IMR-90 (cell line): Measurements from ENCODE around the gene CTAGE9. TPM values are rescaled to one million over a fixed set of nuclear protein-coding genes. Genes with fewer than 3 reads are reported as not detected.

Experiments used
- ATAC-seq: fragments of 200-7000 bp; cut with Tn5 transposase; 2 replicates; pipeline ENCODE4 v1.9.1; 2020; ENCODE audit warnings: low read depth, mild to moderate bottlenecking, moderate library complexity
- BruUV-seq: library from RNA; stranded (reverse); fragments of 400-500 nt; replicated peaks from 2 replicates; lab custom pipeline; 2021; lab: Mats Ljungman, UMichigan
- CTCF ChIA-PET: fragments of 300-600 bp; formaldehyde crosslinking; extraction: SDS; loops from one replicate; lab custom pipeline; 2021; ENCODE audit warnings: antibody characterized with exemption; lab: Yijun Ruan, JAX
- POLR2A ChIA-PET: fragments of 300-600 bp; sonication (Branson Sonifier 250); formaldehyde crosslinking; loops from one replicate; lab custom pipeline; 2022; ENCODE audit warnings: antibody characterized with exemption; ENCODE audit not compliant: unreplicated experiment; lab: Charles Lee
- DNase-seq: peaks from one replicate; pipeline ENCODE4 v3.0.0; 2013
- H2AFZ ChIP-seq: replicated peaks from 2 replicates; pipeline ENCODE3; 2013; ENCODE audit warnings: low read length, mild to moderate bottlenecking; ENCODE audit not compliant: poor library complexity
- H2AK5ac ChIP-seq: 2 replicates; pipeline ENCODE4 v1.6.1; 2013; ENCODE audit warnings: low read depth, low read length, inconsistent platforms
- H2AK9ac ChIP-seq: replicated peaks from 2 replicates; pipeline ENCODE3; 2013; ENCODE audit warnings: mild to moderate bottlenecking, low read depth, low read length, moderate library complexity; ENCODE audit not compliant: poor library complexity
- H2BK120ac ChIP-seq: 2 replicates; pipeline ENCODE4 v1.6.1; 2013; ENCODE audit warnings: low read depth, low read length, inconsistent platforms
- H2BK15ac ChIP-seq: 3 replicates; pipeline ENCODE4 v1.6.1; 2013; ENCODE audit warnings: low read depth, low read length, inconsistent platforms
- H2BK20ac ChIP-seq: 2 replicates; pipeline ENCODE4 v1.6.1; 2013; ENCODE audit warnings: low read depth, mild to moderate bottlenecking, inconsistent platforms, low read length, moderate library complexity
- H2BK5ac ChIP-seq: 2 replicates; pipeline ENCODE4 v1.6.1; 2013; ENCODE audit warnings: mild to moderate bottlenecking, low read depth, low read length, inconsistent platforms; ENCODE audit not compliant: poor library complexity, severe bottlenecking
- H3K14ac ChIP-seq: replicated peaks from 2 replicates; pipeline ENCODE4 v1.6.1; 2013; ENCODE audit warnings: low read depth, low read length, inconsistent platforms
- H3K18ac ChIP-seq: 2 replicates; pipeline ENCODE4 v1.6.1; 2013; ENCODE audit warnings: low read depth, low read length, control low read depth
- H3K23ac ChIP-seq: 2 replicates; pipeline ENCODE4 v1.6.1; 2013; ENCODE audit warnings: low read depth, low read length, inconsistent platforms
- H3K27ac ChIP-seq: 2 replicates; pipeline ENCODE4 v1.5.1; 2013; ENCODE audit warnings: mild to moderate bottlenecking, control low read depth, low read length; ENCODE audit not compliant: insufficient read depth
- H3K27me3 ChIP-seq: 2 replicates; pipeline ENCODE4 v1.6.1; 2013; ENCODE audit warnings: low read length; ENCODE audit not compliant: control insufficient read depth, insufficient read depth
- H3K36me3 ChIP-seq: 2 replicates; pipeline ENCODE4 v1.6.1; 2013; ENCODE audit warnings: low read length, mixed read lengths; ENCODE audit not compliant: control insufficient read depth, insufficient read depth
- H3K4ac ChIP-seq: 2 replicates; pipeline ENCODE4 v1.6.1; 2013; ENCODE audit warnings: low read depth, low read length, inconsistent platforms
- H3K4me1 ChIP-seq: 2 replicates; pipeline ENCODE4 v1.6.1; 2013; ENCODE audit warnings: low read length, mixed read lengths; ENCODE audit not compliant: control insufficient read depth, insufficient read depth
- H3K4me2 ChIP-seq: 2 replicates; pipeline ENCODE4 v1.6.1; 2013; ENCODE audit warnings: low read depth, mild to moderate bottlenecking, control low read depth, low read length, moderate library complexity
- H3K4me3 ChIP-seq: 2 replicates; pipeline ENCODE4 v1.5.1; 2013; ENCODE audit warnings: low read depth, mild to moderate bottlenecking, control low read depth, low read length, moderate library complexity; ENCODE audit not compliant: insufficient read depth
- H3K56ac ChIP-seq: 2 replicates; pipeline ENCODE4 v1.6.1; 2013; ENCODE audit warnings: low read length, inconsistent platforms; ENCODE audit not compliant: insufficient read depth; ENCODE audit errors: extremely low read depth
- H3K79me1 ChIP-seq, 2 experiments: 2 replicates each; pipeline ENCODE4 v1.6.1; 2013; ENCODE audit warnings: low read length in 2 of 2, inconsistent platforms in 1 of 2, low read depth in 1 of 2
- H3K9ac ChIP-seq: 2 replicates; pipeline ENCODE4 v1.6.1; 2013; ENCODE audit warnings: low read depth, low read length, control low read depth
- H3K9me1 ChIP-seq: 2 replicates; pipeline ENCODE4 v1.6.1; 2013; ENCODE audit warnings: low read length, inconsistent platforms; ENCODE audit not compliant: insufficient read depth
- H3K9me3 ChIP-seq: 2 replicates; pipeline ENCODE4 v1.6.1; 2013; ENCODE audit warnings: low read length; ENCODE audit not compliant: control insufficient read depth, insufficient read depth
- H4K20me1 ChIP-seq: 2 replicates; pipeline ENCODE4 v1.6.1; 2013; ENCODE audit warnings: low read length, inconsistent platforms; ENCODE audit not compliant: insufficient read depth
- H4K5ac ChIP-seq: 2 replicates; pipeline ENCODE4 v1.6.1; 2013; ENCODE audit warnings: mild to moderate bottlenecking, low read depth, low read length, control low read depth
- H4K8ac ChIP-seq, 2 experiments: 2 replicates each; pipeline ENCODE4 v1.6.1; 2013; ENCODE audit warnings: low read depth in 2 of 2, low read length in 2 of 2, control low read depth in 1 of 2, inconsistent platforms in 1 of 2
- H4K91ac ChIP-seq: 2 replicates; pipeline ENCODE4 v1.6.1; 2013; ENCODE audit warnings: low read depth, low read length, inconsistent platforms; ENCODE audit not compliant: insufficient read depth
- FOS ChIP-seq: fragments of 150-350 bp; IDR thresholded peaks from 2 replicates; pipeline ENCODE4 v1.6.1; 2016; ENCODE audit warnings: low read depth, low read length
- MAFK ChIP-seq: IDR thresholded peaks from 2 replicates; pipeline ENCODE4 v1.6.1; 2012; ENCODE audit warnings: low read depth, low read length, improper control_type of control experiment
- WGBS, 2 experiments: methylation state at CpG; one replicate each; pipeline versions ENCODE4 v1.1.5 to v1.1.7; 2013; ENCODE audit warnings: missing lambda C conversion rate in 2 of 2; ENCODE audit not compliant: insufficient read length in 1 of 2; ENCODE audit errors: extremely low coverage in 2 of 2; 5-methylcytosine and 5-hydroxymethylcytosine counted together
- dilution Hi-C: fragments of 300-500 bp; cut with HindIII; formaldehyde crosslinking; loops from one replicate; pipeline ENCODE4 v1.14.3; 2018; ENCODE audit warnings: low sequenced_read_pairs; ENCODE audit not compliant: unreplicated experiment
- in situ Hi-C: fragments of 300-500 bp; cut with MboI; formaldehyde crosslinking; loops from 3 replicates; pipeline ENCODE4 v1.14.3; 2019; ENCODE audit warnings: low sequenced_read_pairs, inconsistent platforms, mixed read lengths
- intact Hi-C: fragments of 100-400 bp; cut with micrococcal nuclease; formaldehyde crosslinking; loops from 2 replicates; pipeline ENCODE4 v1.10.0; 2022
- polyA plus RNA-seq, 3 experiments: library from polyadenylated mRNA; depleted of rRNA; stranded (reverse); fragments of >200 nt; gene quantifications; 2 replicates each; pipeline ENCODE4 v1.2.3, GENCODE V29; 2012; ENCODE audit warnings: low replicate concordance in 1 of 3
- total RNA-seq: library from RNA; depleted of rRNA; stranded (reverse); fragments of >200 nt; gene quantifications from 2 replicates; pipeline ENCODE4 v1.2.3, GENCODE V29; 2012

The CTAGE9 gene
- total and polyA plus RNA-seq, 2 of the 4 experiments (the other 2 are of a cell fraction) = not detected

DNA sequence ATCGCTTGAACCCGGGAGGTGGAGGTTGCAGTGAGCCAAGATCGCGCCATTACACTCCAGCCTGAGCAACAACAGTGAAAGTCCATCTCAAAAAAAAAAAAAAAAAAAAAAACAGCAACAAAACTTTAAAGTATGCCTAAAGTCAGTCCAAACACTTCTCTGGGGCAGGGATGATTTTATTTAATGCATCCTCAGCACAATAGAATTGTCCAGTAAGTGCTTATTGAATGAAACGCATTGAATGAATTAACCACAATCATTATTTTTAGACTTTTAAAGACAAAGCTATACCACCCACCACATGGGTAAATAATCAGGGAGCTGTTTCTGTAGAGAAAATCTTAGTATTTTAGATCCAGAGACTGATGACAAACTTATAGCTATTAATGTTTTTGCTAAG lies 16.6 kb upstream of the CTAGE9 start:
- Histone ChIP-seq H2BK15ac (no peak overlapping the region), H3K56ac (no peak overlapping the region), H4K20me1 (no peaks in the 10 kb centered on the region), H3K4me2 (no peak overlapping the region), H3K9me3 (peaks cover 3% of the 10 kb centered on the region; the same call in 1 of the 2 replicates), H4K8ac (no peak overlapping the region), H3K36me3 (no peaks in the 10 kb centered on the region), H3K27ac (no peak overlapping the region), H2AK5ac (no peak overlapping the region), H2BK120ac (no peak overlapping the region), H3K9me1 (no peaks in the 10 kb centered on the region), H3K9ac (no peak overlapping the region), H2AFZ (no peak overlapping the region), H4K5ac (no peak overlapping the region), H2BK5ac (no peak overlapping the region), H2BK20ac (no peak overlapping the region), H2AK9ac (no peak overlapping the region), H3K14ac (no peak overlapping the region), H3K79me1 (no peaks in the 10 kb centered on the region), H3K18ac (no peak overlapping the region), H3K4ac (no peak overlapping the region), H4K91ac (no peak overlapping the region), H3K4me1 (no peaks in the 10 kb centered on the region), H3K4me3 (no peak overlapping the region), H3K23ac (no peak overlapping the region), H3K27me3 (no peaks in the 10 kb centered on the region)
- DNase-seq (no peak), ATAC-seq (no peak)
- dilution Hi-C loops (no loop called here), in situ Hi-C loops (no loop called here), intact Hi-C loops (no loop called here)
- BruUV-seq = no TSS peak
- TF ChIP-seq FOS (no peak), MAFK (peak; percentile 21; the same call in 1 of the 2 replicates)
- no CpG with 5 or more reads among the region's 5 CpGs for WGBS, 2 experiments
- POLR2A ChIA-PET = no interaction called here
- CTCF ChIA-PET = no interaction called here
